ENCODE results near the gene HSPA4. TPM values are rescaled to one million over a fixed set of nuclear protein-coding genes. Genes with fewer than 3 reads are reported as not detected.

The HSPA4 gene
- total RNA-seq, 1 experiment from 2014 or later = 187 TPM

Other genes starting within 250 kb of the HSPA4 start
- gene SOWAHA, start 238.7 kb upstream of the HSPA4 start, total RNA-seq (2014; rRNA removed; shearing (Covaris generic)) = 0.21 TPM in 1 of 2 replicates, not detected in the other
- 1.3 and 4.0 TPM in 2 replicates for gene SHROOM1, start 221.4 kb upstream of the HSPA4 start, total RNA-seq (2014; rRNA removed; shearing (Covaris generic))
- 0.22 and 0.24 TPM in 2 replicates for gene GDF9, start 185.5 kb upstream of the HSPA4 start, total RNA-seq (2014; rRNA removed; shearing (Covaris generic))
- 129 and 137 TPM in 2 replicates for gene UQCRQ, start 185.4 kb upstream of the HSPA4 start, total RNA-seq (2014; rRNA removed; shearing (Covaris generic))
- 0.70 and 0.94 TPM in 2 replicates for gene LEAP2, start 178.3 kb upstream of the HSPA4 start, total RNA-seq (2014; rRNA removed; shearing (Covaris generic))
- 25.1 and 40.9 TPM in 2 replicates for gene AFF4, start 88.4 kb upstream of the HSPA4 start, total RNA-seq (2014; rRNA removed; shearing (Covaris generic))
- gene ZCCHC10, start 25.5 kb upstream of the HSPA4 start, total RNA-seq (2014; rRNA removed; shearing (Covaris generic)) = 22.3 and 24.0 TPM in 2 replicates

Measured in H7 (cell line).